Trophoblast cell (in vitro differentiated cells and primary cell): Measurements from ENCODE around the gene SEMA4C.

Source experiments
- DNase-seq, 2 donors: peaks; one replicate each; pipeline ENCODE4 v3.0.0-alpha.2; 2016
- H2AFZ ChIP-seq: 2 replicates; pipeline ENCODE4 v1.6.1; 2013; ENCODE audit warnings: low read length, moderate library complexity, mild to moderate bottlenecking; ENCODE audit not compliant: insufficient read depth, poor library complexity
- H2AK5ac ChIP-seq: 2 replicates; pipeline ENCODE4 v1.6.1; 2013; ENCODE audit warnings: mild to moderate bottlenecking, low read length
- H2BK120ac ChIP-seq: 2 replicates; pipeline ENCODE4 v1.6.1; 2013; ENCODE audit warnings: low read length, mild to moderate bottlenecking, moderate library complexity; ENCODE audit not compliant: insufficient read depth, poor library complexity
- H2BK12ac ChIP-seq: 2 replicates; pipeline ENCODE4 v1.6.1; 2013; ENCODE audit warnings: mild to moderate bottlenecking, low read length, moderate library complexity
- H2BK5ac ChIP-seq: 2 replicates; pipeline ENCODE4 v1.6.1; 2013; ENCODE audit warnings: low read length, low read depth, moderate library complexity, mild to moderate bottlenecking; ENCODE audit not compliant: poor library complexity
- H3K14ac ChIP-seq: 2 replicates; pipeline ENCODE4 v1.6.1; 2013; ENCODE audit warnings: mild to moderate bottlenecking, low read length
- H3K18ac ChIP-seq: 2 replicates; pipeline ENCODE4 v1.6.1; 2013; ENCODE audit warnings: mild to moderate bottlenecking, low read length
- H3K23ac ChIP-seq: 2 replicates; pipeline ENCODE4 v1.6.1; 2013; ENCODE audit warnings: low read length
- H3K27ac ChIP-seq: 2 replicates; pipeline ENCODE4 v1.5.1; 2013; ENCODE audit warnings: low read depth, mild to moderate bottlenecking, inconsistent platforms, low read length, moderate library complexity
- H3K27me3 ChIP-seq: 2 replicates; pipeline ENCODE4 v1.6.1; 2013; ENCODE audit warnings: inconsistent platforms, mild to moderate bottlenecking, low read length, moderate library complexity; ENCODE audit not compliant: insufficient read depth
- H3K36me3 ChIP-seq, 2 experiments: 1 replicate in 1 of 2; 2 replicates in 1 of 2; pipeline ENCODE4 v1.6.1; 2013; ENCODE audit warnings: low read length in 2 of 2, mild to moderate bottlenecking in 2 of 2, moderate library complexity in 1 of 2; ENCODE audit not compliant: insufficient read depth in 2 of 2, control insufficient read depth in 1 of 2
- H3K4ac ChIP-seq: 2 replicates; pipeline ENCODE4 v1.6.1; 2013; ENCODE audit warnings: low read depth, mild to moderate bottlenecking, low read length, moderate library complexity
- H3K4me1 ChIP-seq, 2 experiments: 1 replicate in 1 of 2; 2 replicates in 1 of 2; pipeline ENCODE4 v1.6.1; 2013; ENCODE audit warnings: low read length in 2 of 2, mild to moderate bottlenecking in 2 of 2, moderate library complexity in 1 of 2; ENCODE audit not compliant: insufficient read depth in 2 of 2, control insufficient read depth in 1 of 2
- H3K4me2 ChIP-seq: 2 replicates; pipeline ENCODE4 v1.6.1; 2013; ENCODE audit warnings: inconsistent platforms, mild to moderate bottlenecking, low read length, moderate library complexity
- H3K4me3 ChIP-seq: 2 replicates; pipeline ENCODE4 v1.5.1; 2013; ENCODE audit warnings: mild to moderate bottlenecking, low read depth, low read length, inconsistent platforms
- H3K79me1 ChIP-seq: one replicate; pipeline ENCODE4 v1.6.1; 2013; ENCODE audit warnings: low read length
- H3K79me2 ChIP-seq: 2 replicates; pipeline ENCODE4 v1.6.1; 2013; ENCODE audit warnings: low read length, mild to moderate bottlenecking; ENCODE audit not compliant: control insufficient read depth, insufficient read depth, poor library complexity
- H3K9ac ChIP-seq: 2 replicates; pipeline ENCODE4 v1.6.1; 2013; ENCODE audit warnings: mild to moderate bottlenecking, low read length
- H3K9me3 ChIP-seq: 2 replicates; pipeline ENCODE4 v1.6.1; 2013; ENCODE audit warnings: low read depth, mild to moderate bottlenecking, control low read depth, inconsistent platforms, low read length; ENCODE audit not compliant: insufficient read depth
- H4K12ac ChIP-seq: 2 replicates; pipeline ENCODE4 v1.6.1; 2013; ENCODE audit warnings: low read depth, mild to moderate bottlenecking, low read length, moderate library complexity
- H4K8ac ChIP-seq: 2 replicates; pipeline ENCODE4 v1.6.1; 2013; ENCODE audit warnings: low read depth, mild to moderate bottlenecking, low read length, moderate library complexity
- H4K91ac ChIP-seq: one replicate; pipeline ENCODE4 v1.6.1; 2013; ENCODE audit warnings: low read depth, mild to moderate bottlenecking, low read length, moderate library complexity
- WGBS: extraction: QIAGEN DNeasy Blood & Tissue Kit; methylation state at CpG from one replicate; pipeline ENCODE4 v1.1.7; 2013; ENCODE audit warnings: missing lambda C conversion rate; ENCODE audit not compliant: insufficient read length, insufficient coverage; ENCODE audit errors: extremely low coverage; 5-methylcytosine and 5-hydroxymethylcytosine counted together

SEMA4C gene

DNA sequence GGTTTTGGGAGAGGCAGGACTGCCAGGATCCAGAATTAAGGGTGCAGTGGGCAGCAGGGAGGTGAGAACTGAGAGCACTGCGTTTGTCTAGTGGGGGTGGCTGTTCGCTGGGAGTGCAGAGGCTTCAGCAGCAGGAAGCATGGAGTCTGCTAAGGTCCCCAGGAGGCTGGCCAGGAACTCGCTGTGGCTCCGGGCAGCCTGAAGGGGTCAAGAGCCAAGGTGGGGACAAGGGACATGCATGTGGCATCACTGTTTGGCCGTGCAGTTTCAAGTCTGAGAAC lies 43.2 kb upstream of the SEMA4C start:
- peaks cover 24% of the 10 kb centered on the region for H3K79me1 ChIP-seq
- no peak overlapping the region for H3K27ac ChIP-seq
- H3K4me1 ChIP-seq: peaks cover 32 to 35% of the 10 kb centered on the region in 2 experiments
- H3K27me3 ChIP-seq: no peaks in the 10 kb centered on the region
- H3K79me2 ChIP-seq: no peaks in the 10 kb centered on the region
- H3K36me3 ChIP-seq: no peaks in the 10 kb centered on the region
- H4K91ac ChIP-seq: peak overlapping the region; percentile 45
- no peak overlapping the region for H2BK5ac ChIP-seq
- WGBS: no CpG with 5 or more reads among the region's 5 CpGs
- no peak for DNase-seq
- H3K23ac ChIP-seq: no peak overlapping the region
- H3K14ac ChIP-seq: peak overlapping the region; percentile 15
- H3K9ac ChIP-seq: no peak overlapping the region
- no peak overlapping the region for H3K4me3 ChIP-seq
- peak overlapping the region; percentile 6 for H4K8ac ChIP-seq
- H3K4ac ChIP-seq: no peak overlapping the region
- H2BK12ac ChIP-seq: peak overlapping the region; percentile 72
- no peak overlapping the region for H2AK5ac ChIP-seq
- no peak overlapping the region for H4K12ac ChIP-seq
- H3K9me3 ChIP-seq: no peaks in the 10 kb centered on the region
- H3K4me2 ChIP-seq: no peak overlapping the region
- H3K18ac ChIP-seq: no peak overlapping the region
- no peak overlapping the region for H2AFZ ChIP-seq
- H2BK120ac ChIP-seq: peak overlapping the region; percentile 20

DNA sequence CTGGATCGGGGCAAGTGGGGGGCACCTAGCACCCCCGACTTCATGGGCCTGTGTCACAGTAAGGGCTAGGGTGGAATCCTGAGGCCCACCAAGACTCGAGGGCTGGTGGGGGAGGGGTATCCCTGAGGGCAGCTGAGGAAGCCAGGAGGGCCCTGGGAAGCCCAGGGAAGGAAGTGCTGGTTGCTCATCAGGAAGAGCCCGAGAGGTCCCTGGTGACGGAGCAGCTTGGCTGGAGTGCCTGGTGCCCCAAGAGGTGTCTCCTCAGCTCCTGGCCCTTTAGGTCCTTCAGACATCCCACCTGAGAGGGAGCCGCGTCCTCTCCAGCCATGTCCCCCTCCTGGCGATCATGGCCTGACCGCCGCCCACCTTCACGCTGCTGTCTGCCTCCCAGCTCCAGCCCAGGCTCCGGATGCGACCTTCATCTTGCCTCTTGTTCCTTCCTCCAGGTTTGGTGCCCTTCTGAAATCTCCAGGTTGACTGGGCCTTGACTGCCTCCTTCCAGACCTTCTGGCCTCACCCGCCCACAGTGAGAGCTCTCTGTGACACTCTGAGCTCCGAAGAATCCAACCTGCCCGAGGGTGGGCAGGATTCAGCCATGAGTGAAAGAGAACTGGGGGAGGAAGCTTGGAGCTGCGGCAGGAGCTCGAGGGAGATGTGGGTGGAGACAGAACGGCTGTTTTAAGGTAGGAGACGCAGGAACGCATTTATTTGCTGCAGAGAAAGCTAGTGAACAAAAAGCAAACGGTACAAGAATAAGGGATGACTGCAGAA lies 42.7 kb upstream of the SEMA4C start:
- peak overlapping the region; percentile 9 for H2BK5ac ChIP-seq

DNA sequence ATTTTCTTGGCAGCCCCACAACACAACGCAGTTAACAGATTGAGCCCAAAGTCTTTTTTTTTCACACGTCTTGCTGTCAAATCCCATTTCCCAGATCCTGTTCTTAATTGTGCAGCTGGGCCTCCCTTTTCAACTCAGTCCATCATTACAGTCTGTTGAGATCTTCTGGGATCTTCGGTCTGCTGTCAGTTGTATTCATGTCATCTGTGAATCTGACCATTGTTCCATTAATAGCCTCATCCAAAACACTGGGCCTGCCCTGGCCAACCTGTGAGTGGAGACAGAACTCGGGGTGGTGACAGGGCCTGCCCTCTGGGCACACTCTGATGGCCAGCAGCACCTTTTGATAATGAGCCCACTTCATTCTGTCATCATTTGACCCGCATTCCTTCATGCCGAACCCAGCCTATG lies 39.7 kb upstream of the SEMA4C start:
- no peak overlapping the region for H3K9ac ChIP-seq
- no peak overlapping the region for H2BK120ac ChIP-seq
- H3K14ac ChIP-seq: peak overlapping the region; percentile 28
- peaks cover 37 to 42% of the 10 kb centered on the region in 2 experiments for H3K4me1 ChIP-seq
- no peak for DNase-seq
- H3K9me3 ChIP-seq: no peaks in the 10 kb centered on the region
- no peak overlapping the region for H2AFZ ChIP-seq
- H3K79me1 ChIP-seq: peaks cover 25% of the 10 kb centered on the region
- no peak overlapping the region for H2BK5ac ChIP-seq
- H2BK12ac ChIP-seq: peak overlapping the region; percentile 59
- H4K91ac ChIP-seq: no peak overlapping the region
- H3K27me3 ChIP-seq: no peaks in the 10 kb centered on the region
- no peaks in the 10 kb centered on the region for H3K79me2 ChIP-seq
- no peaks in the 10 kb centered on the region for H3K36me3 ChIP-seq
- H3K27ac ChIP-seq: no peak overlapping the region
- H3K4ac ChIP-seq: no peak overlapping the region
- no peak overlapping the region for H4K8ac ChIP-seq
- no peak overlapping the region for H3K18ac ChIP-seq
- H2AK5ac ChIP-seq: no peak overlapping the region
- H4K12ac ChIP-seq: no peak overlapping the region
- no CpG with 5 or more reads among the region's 6 CpGs for WGBS
- H3K23ac ChIP-seq: no peak overlapping the region
- no peak overlapping the region for H3K4me2 ChIP-seq
- no peak overlapping the region for H3K4me3 ChIP-seq

More for the DNA sequence above, 42.7 kb upstream of the SEMA4C start:
- H3K23ac ChIP-seq: no peak overlapping the region
- no peak overlapping the region for H4K12ac ChIP-seq
- H3K36me3 ChIP-seq: no peaks in the 10 kb centered on the region
- peak overlapping the region; percentile 70 for H2BK12ac ChIP-seq
- peak overlapping the region; percentile 61 for H3K18ac ChIP-seq
- no peak overlapping the region for H3K4me3 ChIP-seq
- no peaks in the 10 kb centered on the region for H3K27me3 ChIP-seq
- peak overlapping the region; percentile 20 for H2AK5ac ChIP-seq
- H3K4ac ChIP-seq: peak overlapping the region; percentile 16
- peak overlapping the region; percentile 39 for H2BK120ac ChIP-seq
- H3K14ac ChIP-seq: peak overlapping the region; percentile 26
- H3K4me1 ChIP-seq: peaks cover 35 to 40% of the 10 kb centered on the region in 2 experiments
- no peak overlapping the region for H4K8ac ChIP-seq
- peak overlapping the region; percentile 8 for H2AFZ ChIP-seq
- H3K27ac ChIP-seq: no peak overlapping the region
- peak overlapping the region; percentile 72 for H4K91ac ChIP-seq
- no peak overlapping the region for H3K9ac ChIP-seq
- no CpG with 5 or more reads among the region's 22 CpGs for WGBS
- H3K79me2 ChIP-seq: no peaks in the 10 kb centered on the region
- no peaks in the 10 kb centered on the region for H3K9me3 ChIP-seq
- DNase-seq: no peak
- H3K79me1 ChIP-seq: peaks cover 24% of the 10 kb centered on the region
- H3K4me2 ChIP-seq: no peak overlapping the region

DNA sequence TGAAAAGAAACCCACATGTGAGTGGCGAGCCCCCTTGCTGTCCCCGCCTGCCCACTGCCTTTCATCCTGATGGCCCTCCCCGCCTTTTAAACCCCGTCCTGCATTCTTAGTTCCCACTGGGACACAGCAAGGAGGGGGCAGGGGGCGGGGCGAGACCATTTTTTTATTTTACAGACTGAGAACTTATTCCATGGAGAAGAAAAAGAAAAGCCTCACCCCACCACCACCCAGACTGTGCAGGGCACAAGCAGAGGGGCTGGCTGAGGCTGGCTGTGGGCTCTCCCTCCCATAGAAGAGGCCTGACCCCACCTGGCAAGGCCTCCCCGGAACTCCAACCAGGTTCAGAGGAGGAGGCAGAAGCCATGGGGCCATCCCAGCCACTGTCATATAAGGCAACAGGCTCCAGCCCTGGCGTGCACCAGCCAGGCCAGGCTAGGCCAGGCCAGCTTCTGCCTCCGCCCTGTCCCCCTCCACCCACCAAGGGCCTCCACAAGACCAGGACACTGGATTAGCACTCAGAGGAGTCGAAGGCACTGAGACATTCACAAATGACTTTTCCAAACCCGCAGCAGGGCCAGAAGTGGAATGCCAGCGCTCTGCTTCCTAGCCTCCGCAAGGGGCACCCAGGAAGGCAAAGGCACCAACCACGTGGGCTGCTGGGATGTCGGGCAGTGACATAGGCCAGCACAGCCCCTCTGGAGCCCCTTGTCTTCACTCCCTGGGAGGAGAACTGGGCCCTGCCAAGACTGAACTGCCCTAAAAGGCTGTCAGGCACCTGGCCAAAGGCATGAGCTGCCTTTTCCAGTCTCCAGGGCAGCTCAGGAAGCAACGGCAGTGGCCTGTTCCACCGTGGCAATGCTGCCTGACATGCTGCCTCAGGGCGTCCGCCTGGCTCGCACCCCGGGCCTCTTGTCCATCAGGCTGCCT lies 37.5 kb upstream of the SEMA4C start:
- Histone ChIP-seq H4K8ac (peak overlapping the region; percentile 55), H2BK5ac (peak overlapping the region; percentile 54), H3K27me3 (no peaks in the 10 kb centered on the region), H3K14ac (peak overlapping the region; percentile 87), H3K18ac (peak overlapping the region; percentile 93), H3K27ac (peak overlapping the region; percentile 34), H4K91ac (peak overlapping the region; percentile 80), H2BK12ac (peak overlapping the region; percentile 90), H3K9me3 (no peaks in the 10 kb centered on the region), H3K4me1 (peaks cover 35 to 43% of the 10 kb centered on the region in 2 experiments), H3K36me3 (no peaks in the 10 kb centered on the region), H2AFZ (peak overlapping the region; percentile 63), H3K79me1 (peaks cover 28% of the 10 kb centered on the region), H2BK120ac (peak overlapping the region; percentile 82), H3K4me2 (no peak overlapping the region), H3K9ac (no peak overlapping the region), H3K79me2 (no peaks in the 10 kb centered on the region), H3K23ac (no peak overlapping the region), H4K12ac (peak overlapping the region; percentile 26), H3K4me3 (no peak overlapping the region), H2AK5ac (peak overlapping the region; percentile 97), H3K4ac (peak overlapping the region; percentile 86)
- DNase-seq: peak; percentile 67 to 85
- WGBS: no CpG with 5 or more reads among the region's 21 CpGs
